Parathyroid adenoma (tissue), 2 donors: Measurements from ENCODE around the gene COL11A2.

ENCODE experiments used
- H2AFZ ChIP-seq: fragments of 300-600 bp; sonication (generic); one replicate; pipeline ENCODE4 v1.7.0; 2017; ENCODE audit warnings: antibody characterized with exemption, mild to moderate bottlenecking
- H3K27ac ChIP-seq: fragments of 300-600 bp; sonication (generic); one replicate; pipeline ENCODE4 v1.7.0; 2017
- H3K27me3 ChIP-seq: fragments of 300-600 bp; sonication (generic); one replicate; pipeline ENCODE4 v1.7.0; 2017; ENCODE audit warnings: low read length; ENCODE audit not compliant: control insufficient read depth, insufficient read depth
- H3K36me3 ChIP-seq: fragments of 300-600 bp; sonication (generic); one replicate; pipeline ENCODE4 v1.7.0; 2017; ENCODE audit warnings: low read length; ENCODE audit not compliant: control insufficient read depth, insufficient read depth
- H3K4me1 ChIP-seq: fragments of 300-600 bp; sonication (generic); one replicate; pipeline ENCODE4 v1.7.0; 2017; ENCODE audit warnings: control low read depth
- H3K4me2 ChIP-seq: fragments of 300-600 bp; sonication (generic); one replicate; pipeline ENCODE4 v1.7.0; 2017; ENCODE audit warnings: low read length
- H3K4me3 ChIP-seq: fragments of 300-600 bp; sonication (generic); one replicate; pipeline ENCODE4 v1.7.0; 2017; ENCODE audit warnings: low read depth, low read length
- H3K79me2 ChIP-seq: fragments of 300-600 bp; sonication (generic); one replicate; pipeline ENCODE4 v1.7.0; 2017; ENCODE audit warnings: control low read depth
- H3K9ac ChIP-seq: fragments of 300-600 bp; sonication (generic); one replicate; pipeline ENCODE4 v1.7.0; 2017; ENCODE audit warnings: mild to moderate bottlenecking
- H3K9me3 ChIP-seq: fragments of 300-600 bp; sonication (generic); one replicate; pipeline ENCODE4 v1.7.0; 2017; ENCODE audit warnings: low read length; ENCODE audit not compliant: control insufficient read depth
- CTCF ChIP-seq: fragments of 300-600 bp; sonication (generic); IDR thresholded peaks from one replicate; pipeline ENCODE4 v1.7.0; 2017; ENCODE audit warnings: antibody characterized with exemption, mild to moderate bottlenecking
- donor health status: primary hyperparathyroidism.

COL11A2 gene

DNA sequence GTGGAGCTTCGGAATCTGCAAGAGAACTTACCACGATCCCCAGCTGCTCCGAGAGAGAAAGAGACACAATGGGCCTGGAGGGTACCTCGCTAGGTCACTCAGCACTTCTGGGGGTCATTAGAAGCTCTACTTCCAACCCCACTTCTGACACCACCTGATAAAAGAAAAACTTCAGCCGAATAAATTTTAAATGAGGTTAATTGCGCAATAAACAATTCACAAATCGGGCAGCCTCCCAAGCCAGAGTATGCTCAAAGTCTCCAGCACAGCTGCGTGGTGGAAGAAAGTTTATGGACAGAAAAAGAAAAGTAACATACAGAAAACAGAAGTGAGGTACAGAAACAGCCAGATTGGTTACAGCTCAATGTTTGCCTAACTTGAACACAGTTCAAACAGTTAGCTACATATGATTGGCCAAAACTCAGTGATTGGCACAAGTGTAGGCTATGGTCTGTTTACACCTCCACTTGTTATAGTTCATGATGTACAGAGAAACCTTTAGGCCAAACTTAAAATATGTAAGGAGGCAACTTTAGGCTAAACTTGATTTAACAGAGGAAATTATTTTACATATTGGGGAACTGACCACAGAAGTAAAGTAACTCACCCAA is 52.6 kb downstream of the COL11A2 start:
- H3K27me3 ChIP-seq, result no peaks in the 10 kb centered on the region
- no peaks in the 10 kb centered on the region for H3K36me3 ChIP-seq
- H3K9ac ChIP-seq, result no peak overlapping the region
- no peaks in the 10 kb centered on the region for H3K4me1 ChIP-seq
- no peak overlapping the region for H2AFZ ChIP-seq
- H3K9me3 ChIP-seq, result no peaks in the 10 kb centered on the region
- no peaks in the 10 kb centered on the region for H3K79me2 ChIP-seq
- no peak overlapping the region for H3K4me3 ChIP-seq
- H3K4me2 ChIP-seq, result no peak overlapping the region
- no peak overlapping the region for H3K27ac ChIP-seq
- no peak for TF ChIP-seq CTCF

DNA sequence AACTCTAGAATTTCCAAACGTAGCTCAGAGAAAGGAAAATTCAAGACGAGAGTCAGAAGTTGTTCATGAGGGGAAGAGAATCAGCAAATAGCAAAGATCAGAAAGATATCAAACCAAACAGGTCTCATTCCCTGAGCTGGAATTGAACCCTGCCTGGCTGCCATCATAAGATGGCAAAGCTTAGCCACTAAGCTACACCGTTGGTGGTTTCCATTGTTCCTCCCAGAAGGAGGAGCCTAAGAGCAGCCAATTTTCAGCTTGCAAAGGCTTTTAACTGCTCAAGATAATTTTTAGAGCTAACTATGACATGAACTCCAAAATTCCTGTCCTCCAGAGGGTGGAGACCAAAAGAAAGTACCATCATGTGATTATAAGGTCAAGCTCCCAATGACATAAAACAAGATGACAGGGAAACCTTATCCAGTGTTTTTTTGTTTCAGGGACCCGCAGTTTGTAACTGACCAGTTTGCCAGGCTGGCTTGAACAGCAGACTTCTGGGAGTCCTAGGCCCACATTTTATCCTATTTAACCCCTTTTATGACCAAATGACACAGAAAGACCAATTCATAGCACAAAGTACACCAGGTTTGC is 55.9 kb downstream of the COL11A2 start:
- H3K4me1 ChIP-seq, result no peaks in the 10 kb centered on the region
- no peaks in the 10 kb centered on the region for H3K36me3 ChIP-seq
- H3K9ac ChIP-seq, result no peak overlapping the region
- H3K27me3 ChIP-seq, result no peaks in the 10 kb centered on the region
- no peak overlapping the region for H3K4me3 ChIP-seq
- peak overlapping the region; percentile 55 for H2AFZ ChIP-seq
- H3K4me2 ChIP-seq, result no peak overlapping the region
- no peaks in the 10 kb centered on the region for H3K9me3 ChIP-seq
- no peak overlapping the region for H3K27ac ChIP-seq
- H3K79me2 ChIP-seq, result no peaks in the 10 kb centered on the region
- TF ChIP-seq CTCF, result no peak

DNA sequence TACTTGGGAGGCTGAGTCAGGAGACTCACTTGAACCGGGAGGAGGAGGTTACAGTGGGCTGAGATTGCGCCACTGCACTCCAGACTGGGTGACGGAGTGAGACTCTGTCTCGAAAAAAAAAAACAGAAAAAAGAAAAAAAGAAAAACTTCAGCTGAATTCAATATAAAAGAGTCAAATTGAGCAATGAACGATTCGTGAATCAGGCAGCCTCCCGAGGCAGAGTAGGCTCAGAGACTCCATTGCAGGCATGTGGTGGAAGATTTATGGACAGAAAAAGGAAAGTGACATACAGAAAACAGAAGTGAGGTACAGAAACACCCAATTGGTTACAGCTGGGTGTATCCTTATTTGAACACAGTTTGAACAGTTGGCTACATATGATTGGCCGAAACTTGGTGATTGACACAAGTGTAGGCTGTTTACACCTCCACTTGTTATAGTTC is 60.2 kb downstream of the COL11A2 start:
- Histone ChIP-seq H3K36me3 (no peaks in the 10 kb centered on the region), H3K27ac (no peak overlapping the region), H3K79me2 (no peaks in the 10 kb centered on the region), H3K4me2 (no peak overlapping the region), H3K4me3 (no peak overlapping the region), H3K9ac (no peak overlapping the region), H3K4me1 (no peaks in the 10 kb centered on the region), H3K9me3 (no peaks in the 10 kb centered on the region), H3K27me3 (no peaks in the 10 kb centered on the region), H2AFZ (no peak overlapping the region)
- no peak for TF ChIP-seq CTCF

- Histone ChIP-seq H3K27ac (no peak overlapping the region), H3K4me2 (no peak overlapping the region), H3K9ac (no peak overlapping the region), H2AFZ (no peak overlapping the region), H3K4me3 (no peak overlapping the region), H3K36me3 (no peaks in the 10 kb centered on the region), H3K9me3 (no peaks in the 10 kb centered on the region), H3K79me2 (no peaks in the 10 kb centered on the region), H3K4me1 (peaks cover 4% of the 10 kb centered on the region), H3K27me3 (no peaks in the 10 kb centered on the region)
- no peak for TF ChIP-seq CTCF
These were observed 63.9 kb downstream of the COL11A2 start for GRCh38 chr6:33128318-33128717.
